Endothelial cell of umbilical vein (primary cell): ENCODE data around the gene ZNF385D.

Experiments used
- CTCF ChIP-seq, 2 donors: IDR thresholded peaks; 1 replicate in 1 of 2; 2 replicates in 1 of 2; pipeline ENCODE4 v1.5.1; 2011; ENCODE audit warnings: low read length in 2 of 2, mild to moderate bottlenecking in 2 of 2, moderate library complexity in 2 of 2, control low read depth in 1 of 2, inconsistent platforms in 1 of 2, low read depth in 1 of 2; ENCODE audit not compliant: insufficient read depth in 1 of 2; ENCODE audit errors: extremely low read depth in 1 of 2
- MAX ChIP-seq: IDR thresholded peaks from 2 replicates; pipeline ENCODE4 v1.6.1; 2011; ENCODE audit not compliant: insufficient read depth, insufficient read length
- POLR2AphosphoS5 ChIP-seq: IDR thresholded peaks from 2 replicates; pipeline ENCODE4 v1.6.1; 2012; ENCODE audit warnings: low read depth, mild to moderate bottlenecking, control low read depth, low read length, moderate library complexity; ENCODE audit not compliant: insufficient read depth

DNA sequence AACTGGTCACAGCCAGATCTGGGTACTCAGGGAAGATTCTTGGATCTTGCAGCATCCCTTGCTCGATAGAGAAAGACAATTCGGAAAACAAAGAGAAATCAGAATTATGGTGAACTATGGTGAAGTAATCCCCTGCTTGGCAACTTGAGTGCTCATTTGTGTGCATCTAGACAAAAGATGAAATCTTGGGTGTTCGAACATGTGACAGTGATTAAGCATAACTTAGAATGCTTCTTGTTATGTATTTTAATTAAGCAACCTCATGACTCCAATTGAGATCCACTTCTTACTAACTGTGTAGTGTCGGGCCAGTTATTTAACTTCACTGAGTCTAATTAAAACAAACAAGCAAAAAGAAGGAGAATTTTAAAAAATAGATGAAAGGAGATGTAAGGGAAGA lies 56.5 kb downstream of the ZNF385D start:
- no peak for TF ChIP-seq CTCF (IDR thresholded peaks at IDR 0.05; ENCODE audit: extremely low read depth in 1 of 2, insufficient read depth in 1 of 2, low read depth in 1 of 2, low read length in 2 of 2)
- no peak for TF ChIP-seq MAX
- TF ChIP-seq POLR2AphosphoS5, result no peak
